HG03432 (cell line): ENCODE results near the gene LGALS3.
"Not testable (repeated sequence)": the region's sequence is repeated elsewhere in the genome, so short reads cannot be mapped to it uniquely, and the experiment has no call there.

Experiments
- ATAC-seq: cut with Tn5 transposase; IDR thresholded peaks from one replicate; pipeline ENCODE4 v1.9.1; 2021; ENCODE audit warnings: mild to moderate bottlenecking, moderate library complexity; ENCODE audit not compliant: unreplicated experiment

Gene LGALS3

GRCh38 chr14:55129086-55129427 lies at the start of gene LGALS3:
Gene LGALS3, plus strand, starts transcription at chr14:55129252. Its CDS starts 8,122 bp downstream, at chr14:55137374.
- ATAC-seq = peak; percentile 77

GRCh38 chr14:55079961-55080360 lies 49.1 kb upstream of the LGALS3 start:
- ATAC-seq = not testable (repeated sequence)

- no peak for ATAC-seq
Measured at GRCh38 chr14:55084401-55085059, 44.5 kb upstream of the LGALS3 start.

GRCh38 chr14:55085060-55085660 lies 43.9 kb upstream of the LGALS3 start:
- no peak for ATAC-seq

DNA sequence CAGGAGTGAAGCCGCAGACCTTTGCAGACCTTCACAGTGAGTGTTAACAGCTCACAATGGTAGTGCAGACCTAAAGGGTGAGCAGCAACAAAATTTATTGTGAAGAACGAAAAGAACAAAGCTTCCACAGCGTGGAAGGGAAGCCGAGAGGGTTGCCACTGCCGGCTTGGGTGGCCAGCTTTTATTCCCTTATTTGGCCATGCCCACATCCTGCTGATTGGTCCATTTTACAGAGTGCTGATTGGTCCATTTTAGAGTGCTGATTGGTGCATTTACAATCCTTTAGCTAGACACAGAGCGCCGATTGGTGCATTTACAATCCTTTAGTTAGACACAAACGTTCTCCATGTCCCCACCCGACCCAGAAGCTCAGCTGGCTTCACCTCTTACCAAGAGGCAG lies 42.1 kb upstream of the LGALS3 start:
- no peak for ATAC-seq

GRCh38 chr14:55088356-55088755 lies 40.7 kb upstream of the LGALS3 start:
- no peak for ATAC-seq

- no peak for ATAC-seq
Measured at GRCh38 chr14:55092341-55092740, 36.7 kb upstream of the LGALS3 start.

DNA sequence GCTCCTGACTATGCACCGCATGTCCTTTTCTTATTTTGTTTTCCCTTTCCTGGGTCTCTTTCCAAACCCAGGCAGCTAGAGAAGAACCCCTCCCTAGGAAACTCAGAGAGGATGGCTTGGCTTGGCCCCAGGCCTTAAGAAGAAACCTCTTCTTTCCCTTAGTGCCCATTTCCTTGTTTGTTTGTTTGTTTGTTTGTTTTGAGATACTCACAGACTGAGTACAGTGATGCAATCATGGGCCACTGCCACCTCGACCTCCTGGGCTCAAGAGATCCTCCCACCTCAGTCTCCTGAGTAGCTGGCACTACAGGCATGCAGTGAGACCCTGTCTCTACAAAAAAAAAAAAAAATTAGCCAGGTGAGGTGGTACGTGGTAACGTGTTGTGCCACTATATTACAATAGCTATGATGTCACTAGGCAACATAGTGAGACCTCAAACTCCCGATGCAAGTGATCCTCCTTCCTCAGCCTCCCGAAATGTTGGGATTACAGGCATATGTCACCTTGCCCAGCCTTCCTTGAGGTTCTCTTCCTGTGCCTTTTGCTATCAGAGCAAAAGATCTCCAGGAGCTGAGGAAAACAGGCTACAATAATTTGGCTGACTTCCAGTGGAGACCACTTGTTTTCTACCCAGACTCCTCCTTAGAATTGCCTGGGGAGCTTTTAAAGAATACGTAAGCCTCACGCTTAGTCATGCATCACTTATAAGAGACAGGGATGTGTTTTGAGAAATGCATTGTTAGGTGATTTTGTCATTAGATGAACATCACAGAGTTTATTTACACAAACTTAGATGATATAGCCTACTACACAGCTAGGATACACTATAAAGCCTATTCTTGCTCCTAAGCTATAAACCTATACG lies 34.5 kb upstream of the LGALS3 start:
- no peak for ATAC-seq

- ATAC-seq = peak; percentile 65
Measured at GRCh38 chr14:55097881-55098560, 31.0 kb upstream of the LGALS3 start.

GRCh38 chr14:55098561-55098898 lies 30.5 kb upstream of the LGALS3 start:
- no peak for ATAC-seq

DNA sequence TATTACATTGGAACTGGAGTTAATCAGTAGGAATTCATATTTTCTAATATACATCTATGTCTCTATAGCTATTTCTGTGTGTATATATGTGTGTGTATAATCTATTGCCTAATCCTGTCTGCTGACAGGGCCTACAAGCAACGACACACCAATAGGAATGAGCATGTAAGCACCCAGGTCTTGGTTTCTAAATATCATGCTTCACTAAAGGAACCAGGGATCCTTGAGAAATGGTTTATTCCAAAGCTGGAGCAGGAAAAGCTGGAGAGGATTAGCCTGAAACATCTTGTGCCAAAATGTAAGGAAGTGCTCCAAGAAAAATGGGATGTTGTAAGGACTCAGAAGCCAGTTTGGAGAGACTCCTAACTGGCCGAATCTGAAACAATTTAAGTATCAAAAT lies 29.3 kb upstream of the LGALS3 start:
- ATAC-seq = no peak

DNA sequence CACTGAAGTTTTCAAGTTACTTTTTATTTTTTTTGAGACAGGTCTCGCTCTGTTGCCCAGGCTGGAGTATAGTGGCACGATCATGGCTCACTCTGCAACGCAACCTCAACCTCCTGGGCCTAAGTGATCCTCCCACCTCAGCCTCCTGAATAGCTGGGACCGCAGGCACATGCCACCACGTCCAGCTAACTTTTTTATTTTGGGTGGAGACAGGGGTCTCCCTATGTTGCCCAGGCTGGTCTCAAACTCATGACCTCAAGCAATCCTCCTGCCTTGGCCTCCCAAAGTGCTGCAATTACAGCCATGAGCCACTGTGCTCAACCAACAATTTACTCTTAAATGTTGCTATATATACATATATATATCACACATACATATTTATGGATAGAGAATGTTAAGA lies 27.4 kb upstream of the LGALS3 start:
- no peak for ATAC-seq

DNA sequence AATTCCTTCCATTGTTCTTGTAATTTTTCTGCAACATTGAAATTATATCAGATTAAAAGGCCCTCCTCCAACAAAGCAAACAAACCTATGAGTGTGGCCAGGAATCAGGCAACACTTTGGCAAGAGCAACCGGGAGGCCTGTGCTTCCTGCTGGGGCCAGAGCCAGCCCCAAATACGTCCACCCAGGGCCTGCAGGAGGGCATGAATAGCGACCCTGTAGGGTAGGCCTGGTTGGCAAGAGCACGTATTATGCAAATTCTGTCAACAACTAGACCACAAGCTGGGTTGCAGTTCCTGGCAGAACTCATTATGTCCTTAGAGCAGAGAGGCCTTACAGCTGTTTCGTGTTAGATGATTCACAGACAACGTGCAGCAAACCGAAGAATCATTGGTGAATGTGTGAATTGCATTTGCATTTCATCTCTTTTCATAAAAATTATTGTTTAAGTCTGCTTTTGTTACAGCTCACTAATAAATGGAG lies 26.9 kb upstream of the LGALS3 start:
- peak; percentile 72 for ATAC-seq

- ATAC-seq = peak; percentile 41
Measured at GRCh38 chr14:55103005-55103640, 25.9 kb upstream of the LGALS3 start.

DNA sequence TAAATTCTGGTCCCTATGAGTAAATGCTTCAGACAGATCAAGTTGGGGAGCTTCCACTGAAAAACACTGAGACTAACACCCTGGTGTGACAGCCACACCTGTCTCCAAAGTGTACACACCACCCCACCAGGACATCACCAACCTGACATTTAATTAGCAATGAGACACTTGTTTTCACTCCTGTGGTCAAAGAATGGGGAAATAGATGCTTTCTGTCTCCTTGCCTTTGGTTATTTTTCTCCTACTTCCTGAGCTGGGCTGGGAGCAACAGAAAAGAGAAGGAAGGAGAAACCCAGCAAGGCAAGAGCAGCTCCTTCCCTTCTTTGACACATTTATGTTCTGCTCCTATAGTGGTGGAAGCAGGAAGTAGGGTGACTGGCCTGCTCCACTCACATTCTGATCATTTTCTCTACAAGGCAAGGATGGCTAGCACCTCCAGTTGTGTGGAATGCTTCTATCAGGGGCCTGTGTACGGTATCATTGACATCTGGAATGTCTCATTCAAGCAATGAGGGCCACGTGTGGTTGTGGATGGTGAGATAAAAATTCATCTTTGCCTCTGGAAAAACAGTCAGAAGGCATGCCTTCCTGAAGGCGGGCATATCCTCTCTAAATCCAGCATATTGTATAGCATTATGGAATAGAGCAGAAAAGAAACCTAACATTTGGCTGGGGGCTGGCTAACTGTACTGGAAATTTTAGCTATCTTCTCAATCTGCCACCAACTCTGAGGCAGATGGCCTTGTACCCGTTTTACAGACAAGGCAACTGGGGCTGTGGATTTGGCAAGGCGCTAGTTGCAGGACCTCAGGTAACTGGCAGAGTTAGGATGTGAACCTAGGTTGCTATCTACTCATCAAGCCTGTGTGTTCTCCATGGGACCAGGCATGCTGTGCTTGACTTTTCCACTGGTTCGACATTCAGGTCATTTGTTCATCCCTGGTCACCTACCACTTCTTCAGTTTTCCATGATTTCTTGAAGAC lies 24.8 kb upstream of the LGALS3 start:
- no peak for ATAC-seq

DNA sequence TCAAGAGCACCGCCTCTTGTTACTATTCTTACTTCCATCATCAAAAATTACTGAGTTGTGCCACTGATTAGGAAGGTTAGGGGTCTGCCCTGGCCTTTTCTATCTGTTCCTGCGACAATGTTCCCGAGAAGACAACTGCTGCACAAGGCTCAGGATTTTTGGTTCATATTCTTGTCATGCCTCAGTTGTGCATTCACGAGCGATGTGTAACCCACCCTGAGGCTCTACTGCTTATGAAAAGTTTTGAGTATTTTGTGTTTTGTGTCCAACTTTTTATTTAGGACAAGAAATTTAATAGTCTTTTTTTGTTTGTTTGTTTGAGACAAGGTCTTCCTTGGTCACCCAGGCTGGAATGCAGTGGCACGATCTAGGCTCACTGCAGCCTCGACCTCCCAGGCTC lies 23.1 kb upstream of the LGALS3 start:
- ATAC-seq = no peak

- peak; percentile 55 for ATAC-seq
Measured at GRCh38 chr14:55107766-55108554, 21.1 kb upstream of the LGALS3 start.

- no peak for ATAC-seq
Measured at GRCh38 chr14:55109836-55110235, 19.2 kb upstream of the LGALS3 start.
